ENCODE data around the gene MAX.
"Not testable (repeated sequence)": the region's sequence is repeated elsewhere in the genome, so short reads cannot be mapped to it uniquely, and the experiment has no call there.

MAX gene

GRCh38 chr14:65043893-65044595 is 58.3 kb downstream of the MAX start:
- FAIRE-seq (no peak), DNase-seq (ENCODE audit: insufficient read length, low spot score) (no peak)
- TF ChIP-seq POLR2A (IDR thresholded peaks at IDR 0.05; ENCODE audit: low read depth, low read length), result no peak

GRCh38 chr14:65042731-65043372 is 59.5 kb downstream of the MAX start:
- FAIRE-seq, result no peak
- no peak for TF ChIP-seq POLR2A (IDR thresholded peaks at IDR 0.05; ENCODE audit: low read depth, low read length)
- DNase-seq (ENCODE audit: insufficient read length, low spot score), result no peak

DNA sequence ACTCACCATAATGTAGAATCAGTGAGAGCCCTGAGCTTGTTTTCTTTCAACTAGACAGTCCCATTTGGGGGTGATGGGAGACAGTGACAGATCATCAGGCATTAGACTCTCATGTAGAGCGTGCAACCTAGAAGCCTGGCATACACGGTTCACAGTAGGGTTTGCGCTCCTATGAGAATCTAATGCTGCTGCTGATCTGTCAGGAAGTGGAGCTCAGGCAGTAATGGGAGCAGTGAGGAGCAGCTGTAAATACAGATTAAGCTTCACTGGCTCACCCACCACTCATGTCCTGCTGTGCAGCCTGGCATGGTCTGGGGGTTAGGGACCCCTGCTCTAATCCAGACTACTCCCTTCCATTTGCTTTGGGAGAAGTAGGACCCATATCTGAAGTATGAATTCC is 60.0 kb downstream of the MAX start:
- no peak for DNase-seq (ENCODE audit: insufficient read length, low spot score)

DNA sequence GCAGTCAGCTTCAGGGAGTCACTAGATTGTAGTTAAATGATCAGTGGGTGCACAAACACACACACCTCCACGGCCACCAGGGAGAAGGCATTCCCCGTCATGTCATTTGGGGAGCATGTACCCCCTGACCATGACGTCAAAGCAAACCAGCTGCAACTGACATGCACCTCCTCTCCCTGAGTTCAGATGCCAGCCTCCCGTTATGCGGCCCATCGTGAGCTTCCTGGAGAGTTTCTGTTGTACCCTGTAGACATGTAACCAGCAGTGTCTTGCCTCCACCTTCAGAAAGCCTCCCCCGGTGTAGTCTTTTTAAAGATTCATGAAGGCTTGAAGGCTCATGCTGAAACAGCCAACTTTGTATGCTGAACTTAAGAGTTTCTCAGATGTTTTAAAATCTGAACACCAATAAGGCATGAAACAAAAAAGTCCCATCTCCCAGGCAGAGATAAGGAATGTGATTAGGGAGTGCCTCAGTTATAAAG is 60.8 kb downstream of the MAX start:
- DNase-seq (ENCODE audit: insufficient read length, low spot score) (no peak), FAIRE-seq (no peak)
- no peak for TF ChIP-seq POLR2A (IDR thresholded peaks at IDR 0.05; ENCODE audit: low read depth, low read length)

More for the DNA sequence above, 60.0 kb downstream of the MAX start:
- FAIRE-seq, result no peak
- no peak for TF ChIP-seq POLR2A (IDR thresholded peaks at IDR 0.05; ENCODE audit: low read depth, low read length)

GRCh38 chr14:65040666-65041433 is 61.5 kb downstream of the MAX start:
- FAIRE-seq, result no peak
- TF ChIP-seq POLR2A (IDR thresholded peaks at IDR 0.05; ENCODE audit: low read depth, low read length), result no peak
- no peak for DNase-seq (ENCODE audit: insufficient read length, low spot score)

DNA sequence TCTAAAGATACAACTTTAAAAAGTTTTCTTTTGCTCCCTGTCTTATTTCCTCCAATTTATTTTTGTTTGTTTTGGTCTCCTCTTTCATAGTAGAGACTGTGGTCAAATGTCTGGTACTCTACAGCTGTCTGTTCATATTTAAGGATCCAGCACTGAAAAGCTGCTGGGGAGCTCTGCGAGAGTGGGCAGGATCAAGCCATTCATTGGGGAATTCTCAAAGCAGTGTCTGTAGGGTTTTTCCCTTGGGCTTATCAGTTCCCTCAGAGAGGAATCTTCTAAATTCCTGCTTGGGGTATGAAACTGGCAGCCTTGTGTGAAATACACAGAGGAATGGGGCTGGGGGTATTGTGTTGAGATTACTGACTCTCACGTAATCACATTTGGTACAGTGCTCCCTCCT is 63.4 kb downstream of the MAX start:
- TF ChIP-seq POLR2A (IDR thresholded peaks at IDR 0.05; ENCODE audit: low read depth, low read length), result no peak
- FAIRE-seq (no peak), DNase-seq (ENCODE audit: insufficient read length, low spot score) (no peak)

DNA sequence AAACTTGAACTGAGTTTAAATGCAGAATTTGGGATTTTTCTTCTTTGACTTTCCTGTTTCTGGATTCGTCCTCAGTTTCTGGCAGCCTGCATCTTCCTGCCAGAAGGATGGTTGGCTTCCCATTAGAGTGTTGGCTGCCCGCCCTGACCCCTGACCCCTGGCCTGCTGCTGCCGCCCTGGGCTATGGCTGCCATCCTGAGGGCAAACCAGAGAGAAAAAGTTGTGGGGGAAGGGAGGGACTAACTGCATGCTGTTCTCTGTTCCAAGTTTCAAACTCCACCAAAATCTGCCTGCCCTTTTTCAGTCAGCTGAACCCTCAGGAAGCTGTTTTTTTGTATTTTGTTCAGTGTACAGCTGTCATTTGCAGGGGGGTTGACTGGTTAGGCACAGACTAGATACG is 67.3 kb downstream of the MAX start:
- no peak for FAIRE-seq
- no peak for TF ChIP-seq POLR2A (IDR thresholded peaks at IDR 0.05; ENCODE audit: low read depth, low read length)
- no peak for DNase-seq (ENCODE audit: insufficient read length, low spot score)

DNA sequence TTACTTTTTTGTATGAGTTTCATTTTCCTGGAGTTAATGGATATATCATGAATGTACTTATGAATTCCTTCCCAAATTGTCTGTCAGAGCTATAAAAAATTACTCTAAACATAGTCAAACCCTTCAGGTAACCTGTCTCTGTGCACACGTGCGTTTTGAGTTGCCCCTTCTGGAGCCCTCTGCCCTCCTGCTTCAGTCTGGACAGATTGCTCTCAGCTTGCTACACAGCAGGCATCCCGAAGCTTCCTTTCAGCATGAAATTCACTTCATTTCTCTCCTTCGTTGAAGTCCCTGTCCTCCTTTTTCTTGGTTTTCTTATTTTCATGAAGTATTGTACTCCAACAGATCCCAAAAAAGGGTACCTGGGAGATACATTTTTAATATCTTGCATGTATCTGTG is 68.3 kb downstream of the MAX start:
- FAIRE-seq (no peak), DNase-seq (ENCODE audit: insufficient read length, low spot score) (no peak)
- TF ChIP-seq POLR2A (IDR thresholded peaks at IDR 0.05; ENCODE audit: low read depth, low read length), result no peak

DNA sequence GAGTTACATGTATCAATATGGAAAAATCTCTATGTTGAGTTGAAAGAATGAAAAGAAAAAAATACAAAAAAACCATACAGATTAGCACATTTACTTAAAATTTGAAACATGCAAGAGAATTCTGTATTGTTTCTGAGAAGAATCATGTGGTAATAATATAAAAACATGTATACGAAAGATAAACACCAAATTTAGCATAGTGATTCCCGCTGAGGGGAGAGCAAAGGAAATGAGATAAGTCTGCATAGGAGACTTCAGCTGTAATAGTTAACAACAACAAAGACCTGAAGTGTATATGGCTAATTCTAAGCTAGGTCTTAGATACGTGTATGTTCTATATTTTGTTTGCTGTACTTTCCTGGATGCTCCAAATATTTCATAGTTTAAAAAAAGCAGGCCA is 69.1 kb downstream of the MAX start:
- no peak for DNase-seq (ENCODE audit: insufficient read length, low spot score)
- no peak for FAIRE-seq
- no peak for TF ChIP-seq POLR2A (IDR thresholded peaks at IDR 0.05; ENCODE audit: low read depth, low read length)

- FAIRE-seq (no peak), DNase-seq (ENCODE audit: insufficient read length, low spot score) (no peak)
- TF ChIP-seq POLR2A (IDR thresholded peaks at IDR 0.05; ENCODE audit: low read depth, low read length), result no peak
These were observed 70.0 kb downstream of the MAX start for GRCh38 chr14:65032319-65032718.

- not testable (repeated sequence) for FAIRE-seq; DNase-seq (ENCODE audit: insufficient read length, low spot score)
These were observed 71.0 kb downstream of the MAX start for GRCh38 chr14:65031321-65031720.

GRCh38 chr14:65028937-65029336 is 73.4 kb downstream of the MAX start:
- no peak for TF ChIP-seq POLR2A (IDR thresholded peaks at IDR 0.05; ENCODE audit: low read depth, low read length)
- no peak for DNase-seq (ENCODE audit: insufficient read length, low spot score)
- FAIRE-seq, result no peak

GRCh38 chr14:65027127-65027799 is 75.1 kb downstream of the MAX start:
- FAIRE-seq, result no peak
- no peak for DNase-seq (ENCODE audit: insufficient read length, low spot score)
- TF ChIP-seq POLR2A (IDR thresholded peaks at IDR 0.05; ENCODE audit: low read depth, low read length), result no peak

DNA sequence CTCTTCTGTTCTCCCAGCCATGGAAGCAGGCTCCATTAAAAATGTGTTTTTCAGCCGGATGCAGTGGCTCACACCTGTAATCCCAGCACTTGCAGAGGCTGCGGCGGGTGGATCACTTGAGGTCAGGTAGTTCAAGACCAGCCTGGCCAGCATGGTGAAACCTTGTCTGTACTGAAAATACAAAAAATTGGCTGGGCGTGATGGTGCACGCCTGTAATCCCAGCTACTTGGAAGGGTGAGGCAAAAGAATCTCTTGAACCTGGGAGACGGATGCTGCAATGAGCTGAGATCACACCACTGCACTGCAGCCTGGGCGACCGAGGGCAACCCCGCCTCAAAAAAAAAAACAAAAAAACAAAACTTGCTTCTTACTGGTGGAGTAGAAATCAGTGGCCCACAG is 75.8 kb downstream of the MAX start:
- no peak for TF ChIP-seq POLR2A (IDR thresholded peaks at IDR 0.05; ENCODE audit: low read depth, low read length)
- DNase-seq (ENCODE audit: insufficient read length, low spot score), result no peak
- no peak for FAIRE-seq

Data from H54 (cell line).